ENCODE measurements around the gene NRXN3. TPM values are rescaled to one million over a fixed set of nuclear protein-coding genes. Genes with fewer than 3 reads are reported as not detected.

The NRXN3 gene
- total and polyA plus RNA-seq, 2 of the 13 experiments (the other 11 are each of a cell fraction or from before 2014, with no cell fraction given) = 0.03 TPM; not detected in 1

DNA sequence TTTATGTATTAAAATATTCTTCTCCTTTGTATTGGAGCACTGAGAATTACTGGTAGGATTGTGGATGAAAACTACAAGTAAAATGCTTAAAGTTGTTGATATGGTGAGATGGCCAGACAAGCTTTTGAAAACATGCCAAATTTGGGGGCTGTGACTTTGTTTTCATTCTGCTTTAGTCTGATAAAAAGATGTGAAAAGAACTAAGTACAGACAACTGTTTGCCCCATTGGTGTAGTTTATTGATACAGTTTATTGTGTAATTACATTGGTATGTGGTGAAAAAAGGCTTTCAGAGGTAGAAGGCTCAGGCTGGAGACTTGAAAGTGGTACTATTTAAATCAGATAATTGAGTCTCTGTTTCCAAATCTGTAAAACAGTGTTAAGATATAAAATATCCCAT, 1294.3 kb downstream of the NRXN3 start (continued):
- TF ChIP-seq, protein P1, sequence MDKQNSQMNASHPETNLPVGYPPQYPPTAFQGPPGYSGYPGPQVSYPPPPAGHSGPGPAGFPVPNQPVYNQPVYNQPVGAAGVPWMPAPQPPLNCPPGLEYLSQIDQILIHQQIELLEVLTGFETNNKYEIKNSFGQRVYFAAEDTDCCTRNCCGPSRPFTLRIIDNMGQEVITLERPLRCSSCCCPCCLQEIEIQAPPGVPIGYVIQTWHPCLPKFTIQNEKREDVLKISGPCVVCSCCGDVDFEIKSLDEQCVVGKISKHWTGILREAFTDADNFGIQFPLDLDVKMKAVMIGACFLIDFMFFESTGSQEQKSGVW (CRISPR knock-in tag; IDR thresholded peaks at IDR 0.05; ENCODE audit: borderline replicate concordance) = no peak

- no peaks in the 10 kb centered on the region for H3K79me2 ChIP-seq (ENCODE audit: insufficient read depth, low read length)
- H3K27me3 ChIP-seq (ENCODE audit: control insufficient read depth in 1 of 2, insufficient read depth in 2 of 2, low read length in 2 of 2) = no peaks in the 10 kb centered on the region
- 81% methylated on average over 3 of the region's 3 CpGs for WGBS (ENCODE audit: low lambda C conversion rate)
- ATAC-seq (no peak), DNase-seq (ENCODE audit: low spot score) (no peak), FAIRE-seq (no peak)
- no peaks in the 10 kb centered on the region for H4K20me1 ChIP-seq (ENCODE audit: insufficient read depth, low read length)
- in situ Hi-C loops (cut with HindIII; ENCODE audit: extremely low pct_ligation_motif_present, low pct_unique_long_range_greater_than_20kb) (no loop called here), intact Hi-C loops (cut with micrococcal nuclease; ENCODE audit: unreplicated experiment) (no loop called here)
- H3K27ac ChIP-seq (ENCODE audit: extremely low read length, insufficient read depth, low read length) = no peak overlapping the region
- no peak overlapping the region for H2AFZ ChIP-seq (ENCODE audit: low read length)
- no peak overlapping the region for H3K4me3 ChIP-seq (replicated peaks in 1 of 3; ENCODE audit: insufficient read depth in 1 of 3, low read depth in 2 of 3, low read length in 3 of 3)
- H3K4me2 ChIP-seq (ENCODE audit: low read depth, low read length) = no peak overlapping the region
- no TSS peak for BruUV-seq (replicated peaks)
- H3K36me3 ChIP-seq (replicated peaks in 1 of 2; ENCODE audit: control insufficient read depth in 1 of 2, insufficient read depth in 2 of 2, low read length in 2 of 2) = no peaks in the 10 kb centered on the region
- H3K9me3 ChIP-seq (ENCODE audit: low read length) = peaks cover 67% of the 10 kb centered on the region
- H3K9ac ChIP-seq (ENCODE audit: insufficient read depth, low read depth, low read length) = no peak overlapping the region
- ChIA-PET CTCF (ENCODE audit: low intra/inter-chr PET ratio, low total read pairs) (no interaction called here), POLR2A (no interaction called here)
- no peak for TF ChIP-seq ZNF263 (CRISPR knock-in tag; IDR thresholded peaks at IDR 0.05)
- TF ChIP-seq ZSCAN12 (CRISPR knock-in tag; IDR thresholded peaks at IDR 0.05) = no peak
- TF ChIP-seq SP140L (CRISPR knock-in tag; IDR thresholded peaks at IDR 0.05; ENCODE audit: borderline replicate concordance) = no peak
- no peak for TF ChIP-seq TGIF2 (CRISPR knock-in tag; IDR thresholded peaks at IDR 0.05)
- no peak for TF ChIP-seq ZNF3 (CRISPR knock-in tag; IDR thresholded peaks at IDR 0.05)
- no peak for TF ChIP-seq NBN (conservative IDR thresholded peaks at IDR 0.05)
- no peak for TF ChIP-seq IKZF1 (IDR thresholded peaks at IDR 0.05)
- TF ChIP-seq ZNF160 (CRISPR knock-in tag; IDR thresholded peaks at IDR 0.05) = no peak
- no peak for TF ChIP-seq ZNF17 (CRISPR knock-in tag; IDR thresholded peaks at IDR 0.05)
- TF ChIP-seq ZNF558 (CRISPR knock-in tag; IDR thresholded peaks at IDR 0.05; ENCODE audit: borderline replicate concordance) = no peak
- TF ChIP-seq SP5 (CRISPR knock-in tag; IDR thresholded peaks at IDR 0.05; ENCODE audit: borderline replicate concordance, low read depth) = no peak
- no peak for TF ChIP-seq MTF2 (CRISPR knock-in tag; IDR thresholded peaks at IDR 0.05; ENCODE audit: borderline replicate concordance)
- TF ChIP-seq ZFP1 (CRISPR knock-in tag; IDR thresholded peaks at IDR 0.05) = no peak
- no peak for TF ChIP-seq ZNF766 (CRISPR knock-in tag; IDR thresholded peaks at IDR 0.05; ENCODE audit: borderline replicate concordance)
- TF ChIP-seq CREB1 (IDR thresholded peaks at IDR 0.05) = no peak
- no peak for TF ChIP-seq CREB1 (CRISPR knock-in tag; IDR thresholded peaks at IDR 0.05)
- no peak for TF ChIP-seq ZNF556 (CRISPR knock-in tag; IDR thresholded peaks at IDR 0.05; ENCODE audit: borderline replicate concordance)
- no peak for TF ChIP-seq HOXA9 (CRISPR knock-in tag; IDR thresholded peaks at IDR 0.05; ENCODE audit: borderline replicate concordance)
- H3K4me1 ChIP-seq (ENCODE audit: insufficient read depth, low read length) = no peaks in the 10 kb centered on the region
These were observed 1295.5 kb downstream of the NRXN3 start for GRCh38 chr14:79465651-79466050.

Data from HepG2 (cell line).